HEK293 (cell line): ENCODE measurements around the gene DUSP1.

Experiments used
- KLF1 ChIP-seq: fragments of 450-650 bp; formaldehyde crosslinking; IDR thresholded peaks from 2 replicates; pipeline ENCODE4 v1.5.1; 2016; ENCODE audit warnings: missing biosample characterization, missing genetic modification characterization
- ZNF394 ChIP-seq: fragments of 450-650 bp; formaldehyde crosslinking; IDR thresholded peaks from 2 replicates; pipeline ENCODE4 v1.5.1; 2016; ENCODE audit warnings: missing biosample characterization, missing genetic modification characterization, mild to moderate bottlenecking, moderate library complexity, borderline replicate concordance

- TF ChIP-seq ZNF394 = no peak
- TF ChIP-seq KLF1 = no peak
Measured at GRCh38 chr5:172745406-172745805, 25.6 kb downstream of the DUSP1 start.
